Small intestine (tissue), 7 donors: ENCODE measurements around the gene CMPK2. TPM values are rescaled to one million over a fixed set of nuclear protein-coding genes. Genes with fewer than 3 reads are reported as not detected.
"Not testable (repeated sequence)": the region's sequence is repeated elsewhere in the genome, so short reads cannot be mapped to it uniquely, and the experiment has no call there.

ENCODE experiments used
- DNase-seq, 2 donors: peaks; one replicate each; pipeline versions ENCODE4 v3.0.0 to v3.0.0-alpha.2; 2013
- FAIRE-seq: peaks from 2 replicates; lab custom pipeline; 2012; peaks lifted over from hg19 to GRCh38; lab: Jason Lieb, UNC
- H3K27ac ChIP-seq, 3 donors: one replicate each; pipeline ENCODE4 v1.5.1; 2013; ENCODE audit warnings: low read length in 2 of 3, mild to moderate bottlenecking in 2 of 3, control low read depth in 1 of 3, inconsistent platforms in 1 of 3, low read depth in 1 of 3, moderate library complexity in 1 of 3
- H3K27me3 ChIP-seq, 3 donors: one replicate each; pipeline ENCODE4 v1.6.1; 2013; ENCODE audit warnings: low read length in 3 of 3, inconsistent platforms in 1 of 3; ENCODE audit not compliant: control insufficient read depth in 3 of 3, insufficient read depth in 3 of 3
- H3K36me3 ChIP-seq, 3 donors: one replicate each; pipeline ENCODE4 v1.6.1; 2013; ENCODE audit warnings: low read length in 3 of 3, inconsistent platforms in 1 of 3, low read depth in 1 of 3, mild to moderate bottlenecking in 1 of 3, moderate library complexity in 1 of 3; ENCODE audit not compliant: control insufficient read depth in 3 of 3, insufficient read depth in 2 of 3
- H3K4me1 ChIP-seq, 3 donors: one replicate each; pipeline ENCODE4 v1.6.1; 2013; ENCODE audit warnings: low read length in 2 of 3, inconsistent platforms in 1 of 3, low read depth in 1 of 3, mild to moderate bottlenecking in 1 of 3, moderate library complexity in 1 of 3; ENCODE audit not compliant: control insufficient read depth in 3 of 3, insufficient read depth in 2 of 3
- H3K4me3 ChIP-seq, 3 donors: one replicate each; pipeline ENCODE4 v1.5.1; 2013; ENCODE audit warnings: low read length in 3 of 3, control low read depth in 1 of 3, inconsistent platforms in 1 of 3, low read depth in 1 of 3, mild to moderate bottlenecking in 1 of 3, moderate library complexity in 1 of 3
- H3K9me3 ChIP-seq, 2 donors: one replicate each; pipeline ENCODE4 v1.6.1; 2013; ENCODE audit warnings: low read depth in 1 of 2, low read length in 1 of 2; ENCODE audit not compliant: control insufficient read depth in 2 of 2, insufficient read depth in 1 of 2
- WGBS, 3 donors: extraction: QIAGEN DNeasy Blood & Tissue Kit; methylation state at CpG; one replicate each; pipeline ENCODE4 v1.1.7; 2013; 5-methylcytosine and 5-hydroxymethylcytosine counted together
- polyA plus RNA-seq, 4 donors: library from polyadenylated mRNA; stranded (reverse) in 3 of 4; unstranded in 1 of 4; fragments of 200-250 nt in 3 of 4; fragments of 120-200 nt in 1 of 4; gene quantifications; one replicate each; pipeline versions ENCODE4 v1.2.1 to v1.2.3, GENCODE V29; 2013
- donor health status: healthy with polysubstance abuse.
- donor health status: control.
- donor health status: control.
- donor health status: Bipolar disorder and iron deficiency.
- donor health status: healthy.

CMPK2 gene
- polyA plus RNA-seq, 4 donors: 5.5 to 11.0 (median 9.5) TPM

DNA sequence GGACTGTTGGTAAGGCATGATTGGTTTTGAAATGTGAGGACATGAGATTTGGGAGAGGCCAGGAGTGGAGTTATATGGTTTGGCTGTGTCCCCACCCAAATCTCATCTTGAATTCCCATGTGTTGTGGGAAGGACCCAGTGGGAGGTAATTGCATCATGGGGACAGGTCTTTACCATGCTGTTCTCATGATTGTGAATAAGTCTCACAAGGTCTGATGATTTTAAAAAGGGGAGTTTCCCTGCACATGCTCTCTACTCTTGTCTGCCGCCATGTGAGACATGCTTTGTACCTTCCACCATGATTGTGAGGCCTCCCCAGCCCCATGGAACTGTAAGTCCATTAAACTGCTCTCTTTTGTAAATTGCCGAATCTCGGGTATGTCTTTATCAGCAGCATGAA is 5.4 kb downstream of the CMPK2 start:
- H3K27ac ChIP-seq: no peak overlapping the region
- no peak for DNase-seq
- H3K9me3 ChIP-seq: peaks cover 0 to 13% of the 10 kb centered on the region in 2 donors
- H3K27me3 ChIP-seq: no peaks in the 10 kb centered on the region
- H3K36me3 ChIP-seq: peaks cover 10 to 24% (median 13%) of the 10 kb centered on the region in 3 donors
- 98 to 99% (median 99%) methylated on average over 3 of the region's 3 CpGs for WGBS, 3 donors
- no peak overlapping the region for H3K4me3 ChIP-seq
- peaks cover 0 to 3% (median 2%) of the 10 kb centered on the region in 3 donors for H3K4me1 ChIP-seq
- no peak for FAIRE-seq

DNA sequence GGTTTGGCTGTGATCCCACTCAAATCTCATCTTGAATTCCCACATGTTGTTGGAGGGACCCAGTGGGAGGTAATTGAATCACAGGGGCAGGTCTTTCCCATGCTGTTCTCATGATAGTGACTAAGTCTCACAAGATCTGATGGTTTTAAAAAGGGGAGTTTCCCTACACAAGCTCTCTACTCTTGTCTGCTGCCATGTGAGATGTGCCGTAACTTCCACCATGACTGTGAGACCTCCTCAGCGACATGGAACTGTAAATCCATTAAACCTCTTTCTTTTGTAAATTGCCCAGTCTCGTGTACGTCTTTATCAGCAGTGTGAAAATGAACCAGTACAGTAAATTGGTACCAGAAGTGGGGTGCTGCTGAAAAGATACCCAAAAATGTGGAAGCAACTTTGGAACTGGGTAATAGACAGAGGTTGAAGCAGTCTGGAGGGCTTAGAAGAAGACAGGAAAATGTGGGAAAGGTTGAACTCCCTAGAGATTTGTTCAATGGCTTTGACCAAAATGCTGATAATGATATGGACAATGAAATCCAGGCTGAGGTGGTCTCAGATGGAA is 7.2 kb downstream of the CMPK2 start:
- not testable (repeated sequence) for FAIRE-seq, H3K4me3 ChIP-seq, H3K27me3 ChIP-seq, H3K4me1 ChIP-seq, DNase-seq, H3K27ac ChIP-seq
- WGBS, 3 donors: 93 to 99% (median 98%) methylated on average over 4 of the region's 4 CpGs
- Histone ChIP-seq H3K36me3 (peaks cover 13 to 27% (median 15%) of the 10 kb centered on the region in 3 donors), H3K9me3 (peaks cover 0 to 13% of the 10 kb centered on the region in 2 donors)

DNA sequence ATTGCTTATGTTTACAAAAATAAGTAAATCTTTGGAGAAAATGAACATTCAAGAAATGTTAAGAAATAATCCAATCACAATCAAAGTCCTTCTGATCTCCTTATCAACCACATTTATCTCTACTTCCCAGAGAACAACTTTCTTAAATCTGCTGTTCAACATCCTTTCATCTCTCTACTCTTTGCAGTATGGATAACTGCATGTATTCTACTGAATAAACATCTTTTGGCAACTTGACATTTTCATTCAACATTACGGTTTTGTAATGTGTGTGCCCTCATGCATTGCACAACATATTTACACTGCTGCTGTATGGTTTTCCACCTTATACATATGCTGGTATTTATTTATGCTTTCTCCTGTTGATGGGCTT is 9.2 kb downstream of the CMPK2 start:
- H3K27ac ChIP-seq: no peak overlapping the region
- DNase-seq (no peak), FAIRE-seq (no peak)
- H3K9me3 ChIP-seq: peaks cover 0 to 13% of the 10 kb centered on the region in 2 donors
- H3K4me3 ChIP-seq: no peak overlapping the region
- no peaks in the 10 kb centered on the region for H3K27me3 ChIP-seq
- 84 to 98% (median 86%) methylated on average over 1 of the region's 1 CpG for WGBS, 3 donors
- peaks cover 12 to 18% (median 16%) of the 10 kb centered on the region in 3 donors for H3K36me3 ChIP-seq
- H3K4me1 ChIP-seq: no peaks in the 10 kb centered on the region

DNA sequence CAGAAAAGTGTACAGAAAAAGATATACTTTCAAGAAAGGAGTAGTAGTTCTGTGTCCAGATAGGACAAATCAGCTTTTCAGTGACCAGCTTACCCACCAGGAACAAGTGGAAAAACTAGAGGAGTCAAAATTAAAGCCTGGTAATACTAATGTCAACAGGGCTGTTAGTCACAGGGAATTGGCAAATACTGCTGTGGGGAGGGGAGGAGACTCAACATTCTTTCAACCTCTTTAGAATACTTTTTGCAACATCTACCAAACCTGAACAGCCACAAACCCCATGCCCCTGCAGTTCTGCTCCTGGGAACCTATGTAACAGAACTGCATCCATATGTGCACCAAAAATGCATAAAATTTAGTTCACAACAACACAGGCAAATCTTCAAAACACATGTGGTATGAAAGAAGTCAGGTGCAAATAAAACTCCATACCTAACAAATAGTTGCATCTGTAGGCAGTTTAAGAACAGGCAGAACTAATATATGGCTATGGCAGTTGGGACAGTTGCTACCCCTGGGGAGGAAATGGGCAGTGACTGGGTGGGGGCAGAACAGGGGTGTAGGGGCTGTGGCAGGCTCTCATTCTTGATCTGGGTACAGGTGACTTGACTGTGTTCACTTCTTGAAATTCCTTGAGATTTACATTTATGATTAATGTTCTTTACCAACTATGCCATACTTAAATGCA is 9.7 kb downstream of the CMPK2 start:
- H3K27me3 ChIP-seq: no peaks in the 10 kb centered on the region
- DNase-seq: no peak
- no peak for FAIRE-seq
- no peak overlapping the region for H3K27ac ChIP-seq
- peaks cover 0 to 18% of the 10 kb centered on the region in 2 donors for H3K9me3 ChIP-seq
- H3K4me1 ChIP-seq: no peaks in the 10 kb centered on the region
- H3K36me3 ChIP-seq: peaks cover 15 to 20% (median 18%) of the 10 kb centered on the region in 3 donors
- H3K4me3 ChIP-seq: no peak overlapping the region

DNA sequence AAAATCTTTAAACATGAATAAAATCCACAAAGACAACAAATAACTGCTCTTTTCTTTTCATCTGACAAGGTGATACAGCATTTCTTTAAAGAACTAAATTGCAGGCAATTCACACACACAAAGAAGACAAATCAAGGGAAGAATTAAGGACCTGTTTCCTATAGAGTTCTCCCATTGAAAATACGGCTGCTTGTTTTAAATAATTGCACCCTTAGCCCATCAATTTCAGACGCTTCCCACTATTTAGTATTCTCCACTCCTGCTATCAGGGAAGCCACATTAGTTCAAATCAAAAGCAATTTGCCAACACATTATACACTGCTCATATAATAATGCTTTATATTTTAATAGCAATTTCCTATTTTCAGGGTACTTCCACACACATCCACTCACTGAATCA is 11.3 kb downstream of the CMPK2 start:
- FAIRE-seq: no peak
- no peak overlapping the region for H3K4me3 ChIP-seq
- H3K36me3 ChIP-seq: peaks cover 15 to 18% (median 17%) of the 10 kb centered on the region in 3 donors
- H3K27me3 ChIP-seq: no peaks in the 10 kb centered on the region
- no peak overlapping the region for H3K27ac ChIP-seq
- WGBS, 3 donors: 77 to 95% (median 93%) methylated on average over 2 of the region's 2 CpGs
- H3K9me3 ChIP-seq: peaks cover 0 to 16% of the 10 kb centered on the region in 2 donors
- DNase-seq: no peak
- H3K4me1 ChIP-seq: no peaks in the 10 kb centered on the region

DNA sequence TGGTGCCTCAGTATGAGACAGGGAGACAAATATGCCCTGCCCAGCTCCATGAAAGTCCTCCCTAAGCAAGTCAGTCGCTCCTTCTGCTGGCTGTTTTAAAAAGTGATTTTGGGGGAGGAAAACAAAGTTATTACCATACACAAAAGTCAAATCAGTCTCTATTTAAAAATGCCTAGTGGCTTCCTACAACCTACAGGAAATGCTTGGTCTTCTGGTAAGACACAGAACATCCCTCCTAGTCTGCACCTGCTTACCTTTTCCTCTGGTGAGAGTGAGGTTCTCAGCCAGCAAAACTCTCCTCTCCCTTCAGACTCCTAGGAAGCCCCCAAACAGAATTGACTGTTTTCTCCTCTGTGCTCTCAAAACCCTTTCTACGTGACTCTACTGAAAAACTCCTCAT is 13.5 kb downstream of the CMPK2 start:
- 86 to 96% (median 91%) methylated on average over 2 of the region's 2 CpGs for WGBS, 3 donors
- Histone ChIP-seq H3K27me3 (no peaks in the 10 kb centered on the region), H3K9me3 (peaks cover 0 to 27% of the 10 kb centered on the region in 2 donors), H3K36me3 (peaks cover 17 to 22% (median 17%) of the 10 kb centered on the region in 3 donors), H3K4me1 (no peaks in the 10 kb centered on the region), H3K27ac (no peak overlapping the region), H3K4me3 (no peak overlapping the region)
- DNase-seq (no peak), FAIRE-seq (no peak)

DNA sequence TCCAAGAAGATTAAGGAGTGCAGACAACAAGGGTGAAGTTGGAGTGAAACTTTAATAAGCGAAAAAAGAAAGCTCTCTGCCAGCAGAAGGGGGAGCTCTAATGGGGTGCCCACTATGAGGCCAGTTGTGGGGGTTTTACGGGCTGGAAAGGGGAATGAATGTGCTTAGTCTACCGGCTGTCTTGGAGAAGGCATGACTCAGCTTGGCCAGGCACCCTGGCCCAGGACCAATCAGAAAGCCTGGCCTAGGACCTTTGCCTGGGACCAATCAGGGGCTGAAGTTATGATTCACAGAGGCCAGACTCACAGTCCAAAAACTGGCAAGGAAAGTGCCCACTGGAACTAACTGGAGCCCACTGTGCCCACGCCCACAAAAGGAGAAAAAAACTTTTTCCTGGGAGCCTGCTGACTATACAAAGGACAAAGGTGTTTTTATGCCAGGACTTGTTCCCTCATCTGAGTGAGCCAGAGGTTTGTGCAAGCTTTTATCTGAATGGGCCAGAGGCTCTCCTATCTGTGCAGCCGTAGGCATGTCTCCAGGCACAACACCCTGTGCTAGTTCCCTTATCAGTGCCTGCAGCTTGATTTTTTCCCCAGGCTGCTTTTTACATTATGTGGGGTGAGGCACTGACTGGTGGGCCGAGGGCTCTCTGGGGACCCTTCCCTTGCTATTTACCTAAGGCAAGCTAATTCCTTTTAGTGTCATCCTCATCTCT is 18.6 kb downstream of the CMPK2 start:
- 90 to 96% (median 94%) methylated on average over 6 of the region's 6 CpGs for WGBS, 3 donors
- Histone ChIP-seq H3K9me3 (peaks cover 2 to 72% of the 10 kb centered on the region in 2 donors), H3K4me3 (no peak overlapping the region), H3K36me3 (peaks cover 9 to 22% (median 14%) of the 10 kb centered on the region in 3 donors), H3K4me1 (no peaks in the 10 kb centered on the region), H3K27me3 (no peaks in the 10 kb centered on the region), H3K27ac (no peak overlapping the region)
- no peak for FAIRE-seq
- DNase-seq: no peak

DNA sequence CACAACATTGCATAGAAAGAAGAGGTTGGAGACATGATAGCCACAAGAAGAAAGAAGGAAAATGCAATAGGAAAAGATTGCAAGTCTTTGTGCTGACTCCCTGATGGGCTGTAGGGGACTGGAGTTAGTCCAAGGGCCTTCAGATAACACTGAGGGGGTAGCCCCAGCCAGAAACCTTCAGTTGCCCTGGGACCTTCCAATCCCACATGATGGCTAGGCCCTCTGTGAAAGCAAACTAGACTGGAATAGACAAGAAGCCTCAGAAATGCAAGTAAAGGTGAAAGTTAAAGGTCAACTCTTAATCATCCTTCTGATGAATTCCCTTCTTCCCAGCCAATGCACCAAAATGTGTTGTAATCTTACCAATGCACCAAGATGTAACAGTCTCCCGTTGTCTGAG is 19.2 kb downstream of the CMPK2 start:
- 83 to 96% (median 95%) methylated on average over 1 of the region's 1 CpG for WGBS, 3 donors
- Histone ChIP-seq H3K4me1 (no peaks in the 10 kb centered on the region), H3K36me3 (peaks cover 9 to 21% (median 12%) of the 10 kb centered on the region in 3 donors), H3K27me3 (no peaks in the 10 kb centered on the region), H3K9me3 (peaks cover 2 to 74% of the 10 kb centered on the region in 2 donors), H3K27ac (no peak overlapping the region), H3K4me3 (no peak overlapping the region)
- DNase-seq (no peak), FAIRE-seq (no peak)
